DMS153 treated with DMSO at 0.1 percent for 48 hours (cell line): ENCODE results near the gene HDLBP.

ENCODE experiments used
- DNase-seq: peaks from one replicate; lab custom pipeline; 2025; ENCODE audit not compliant: unreplicated experiment; lab: John Stamatoyannopoulos, UW

HDLBP gene

GRCh38 chr2:241275504-241275903, 40.0 kb downstream of the HDLBP start:
- DNase-seq: no peak

GRCh38 chr2:241274127-241274526, 41.3 kb downstream of the HDLBP start:
- no peak for DNase-seq

- DNase-seq: no peak
Observed at GRCh38 chr2:241273210-241274020, 42.1 kb downstream of the HDLBP start.

- DNase-seq: no peak
Observed at GRCh38 chr2:241272303-241273209, 42.9 kb downstream of the HDLBP start.

- DNase-seq: no peak
Observed at GRCh38 chr2:241271706-241272302, 43.7 kb downstream of the HDLBP start.

- no peak for DNase-seq
Observed at GRCh38 chr2:241270531-241270930, 44.9 kb downstream of the HDLBP start.

- no peak for DNase-seq
Observed at GRCh38 chr2:241269707-241270520, 45.6 kb downstream of the HDLBP start.

GRCh38 chr2:241268716-241269445, 46.6 kb downstream of the HDLBP start:
- DNase-seq: no peak

- no peak for DNase-seq
Observed at GRCh38 chr2:241268306-241268705, 47.2 kb downstream of the HDLBP start.

- DNase-seq: no peak
Observed at GRCh38 chr2:241267249-241268067, 48.0 kb downstream of the HDLBP start.

GRCh38 chr2:241265506-241265905, 50.0 kb downstream of the HDLBP start:
- no peak for DNase-seq

GRCh38 chr2:241263061-241263460, 52.4 kb downstream of the HDLBP start:
- DNase-seq: no peak

GRCh38 chr2:241261628-241262027, 53.8 kb downstream of the HDLBP start:
- DNase-seq: no peak

- DNase-seq: no peak
Observed at GRCh38 chr2:241260911-241261310, 54.6 kb downstream of the HDLBP start.

- DNase-seq: no peak
Observed at GRCh38 chr2:241258505-241259280, 56.8 kb downstream of the HDLBP start.

- DNase-seq: no peak
Observed at GRCh38 chr2:241257419-241258032, 57.9 kb downstream of the HDLBP start.

GRCh38 chr2:241256168-241256545, 59.3 kb downstream of the HDLBP start:
- no peak for DNase-seq

GRCh38 chr2:241255542-241256167, 59.8 kb downstream of the HDLBP start:
- no peak for DNase-seq
